Measurements from ENCODE around the gene AKR1C8. TPM values are rescaled to one million over a fixed set of nuclear protein-coding genes. Genes with fewer than 3 reads are reported as not detected.

The AKR1C8 gene
- total RNA-seq, result 1 to 10 TPM in 3 of 4 donors, not detected in 1; 1.5 to 3.6 (median 1.5) TPM

- TF ChIP-seq, protein P1, sequence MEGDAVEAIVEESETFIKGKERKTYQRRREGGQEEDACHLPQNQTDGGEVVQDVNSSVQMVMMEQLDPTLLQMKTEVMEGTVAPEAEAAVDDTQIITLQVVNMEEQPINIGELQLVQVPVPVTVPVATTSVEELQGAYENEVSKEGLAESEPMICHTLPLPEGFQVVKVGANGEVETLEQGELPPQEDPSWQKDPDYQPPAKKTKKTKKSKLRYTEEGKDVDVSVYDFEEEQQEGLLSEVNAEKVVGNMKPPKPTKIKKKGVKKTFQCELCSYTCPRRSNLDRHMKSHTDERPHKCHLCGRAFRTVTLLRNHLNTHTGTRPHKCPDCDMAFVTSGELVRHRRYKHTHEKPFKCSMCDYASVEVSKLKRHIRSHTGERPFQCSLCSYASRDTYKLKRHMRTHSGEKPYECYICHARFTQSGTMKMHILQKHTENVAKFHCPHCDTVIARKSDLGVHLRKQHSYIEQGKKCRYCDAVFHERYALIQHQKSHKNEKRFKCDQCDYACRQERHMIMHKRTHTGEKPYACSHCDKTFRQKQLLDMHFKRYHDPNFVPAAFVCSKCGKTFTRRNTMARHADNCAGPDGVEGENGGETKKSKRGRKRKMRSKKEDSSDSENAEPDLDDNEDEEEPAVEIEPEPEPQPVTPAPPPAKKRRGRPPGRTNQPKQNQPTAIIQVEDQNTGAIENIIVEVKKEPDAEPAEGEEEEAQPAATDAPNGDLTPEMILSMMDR (IDR thresholded peaks at IDR 0.05; ENCODE audit: low read depth), result no peak
Measured at GRCh38 chr10:5184987-5185775, at the start of gene AKR1C8. AKR1C8 (minus strand) TSS chr10:5185150; CDS start chr10:5185104, 46 bp downstream.

GRCh38 chr10:5234106-5234860 lies 49.3 kb upstream of the AKR1C8 start:
- TF ChIP-seq, protein P1 (IDR thresholded peaks at IDR 0.05; ENCODE audit: low read depth), result no peak

DNA sequence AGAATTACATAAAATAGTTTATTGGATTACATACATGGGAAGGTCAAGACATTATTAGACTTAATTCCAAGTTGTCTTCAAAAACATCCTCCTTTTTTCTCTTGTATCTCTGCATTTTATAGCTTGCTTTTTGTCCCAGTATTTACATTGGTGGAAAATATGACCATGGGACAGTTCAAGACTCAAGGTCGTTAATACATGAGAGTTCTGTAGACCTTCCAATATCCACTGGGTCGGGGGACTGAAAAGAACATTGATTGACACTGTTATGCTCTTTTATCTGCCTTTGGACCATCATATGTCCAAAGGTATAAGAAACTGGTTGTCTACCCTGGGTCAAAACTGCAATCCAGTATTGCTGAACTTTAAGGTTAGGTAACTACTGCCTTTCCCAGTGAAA lies 48.4 kb upstream of the AKR1C8 start:
- TF ChIP-seq, protein P1 (IDR thresholded peaks at IDR 0.05; ENCODE audit: low read depth), result no peak

DNA sequence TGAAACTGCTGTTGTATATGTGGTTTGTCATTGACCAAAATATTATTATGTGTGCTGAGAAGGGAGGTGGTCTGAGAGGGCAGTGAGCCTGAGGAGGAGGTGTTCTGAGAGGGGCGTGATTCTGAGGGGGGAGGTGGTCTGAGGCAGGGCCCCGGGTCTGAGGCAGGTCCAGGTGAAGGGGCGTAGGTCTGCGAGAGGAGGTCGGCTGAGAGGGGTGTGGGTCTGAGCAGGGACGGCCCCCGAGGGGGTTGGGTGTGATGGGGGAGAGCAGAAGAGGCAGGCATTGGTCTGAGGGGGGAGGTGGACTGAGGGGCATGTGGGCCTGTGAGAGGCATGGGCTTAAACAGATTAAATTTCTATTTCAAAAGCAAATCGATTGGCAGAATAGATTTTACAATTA lies 44.1 kb upstream of the AKR1C8 start:
- TF ChIP-seq, protein P1 (IDR thresholded peaks at IDR 0.05; ENCODE audit: low read depth), result no peak

DNA sequence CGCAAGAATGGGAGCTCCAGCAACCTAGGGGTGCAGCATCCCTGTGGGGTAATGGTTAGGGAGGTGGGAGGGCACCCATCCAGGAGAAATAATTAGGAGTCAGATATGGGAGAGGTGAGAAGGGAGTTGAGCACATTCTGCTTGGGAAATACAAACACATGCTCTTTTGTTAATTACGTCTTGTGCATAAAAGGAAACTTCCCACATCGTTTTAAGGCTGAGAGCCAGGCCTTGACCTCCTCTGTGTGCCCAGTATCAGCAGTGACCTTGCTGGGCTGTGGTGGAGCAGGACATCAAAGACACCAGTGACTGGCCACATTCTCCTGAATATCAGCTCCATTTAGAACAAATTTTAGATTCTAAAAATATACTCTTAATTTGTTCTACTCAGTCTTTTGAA lies 34.3 kb upstream of the AKR1C8 start:
- TF ChIP-seq, protein P1 (IDR thresholded peaks at IDR 0.05; ENCODE audit: low read depth), result no peak

- TF ChIP-seq, protein P1 (IDR thresholded peaks at IDR 0.05; ENCODE audit: low read depth), result no peak
Measured at GRCh38 chr10:5216801-5217200, 31.9 kb upstream of the AKR1C8 start.
